Activated T-cell treated with anti-CD3 and anti-CD28 coated beads for 4 hours (primary cell): Measurements from ENCODE around the gene MLH3.
"Not testable (repeated sequence)": the region's sequence is repeated elsewhere in the genome, so short reads cannot be mapped to it uniquely, and the experiment has no call there.

Experiments used
- DNase-seq: peaks from one replicate; pipeline ENCODE4 v3.0.0-alpha.2; 2020

The MLH3 gene

DNA sequence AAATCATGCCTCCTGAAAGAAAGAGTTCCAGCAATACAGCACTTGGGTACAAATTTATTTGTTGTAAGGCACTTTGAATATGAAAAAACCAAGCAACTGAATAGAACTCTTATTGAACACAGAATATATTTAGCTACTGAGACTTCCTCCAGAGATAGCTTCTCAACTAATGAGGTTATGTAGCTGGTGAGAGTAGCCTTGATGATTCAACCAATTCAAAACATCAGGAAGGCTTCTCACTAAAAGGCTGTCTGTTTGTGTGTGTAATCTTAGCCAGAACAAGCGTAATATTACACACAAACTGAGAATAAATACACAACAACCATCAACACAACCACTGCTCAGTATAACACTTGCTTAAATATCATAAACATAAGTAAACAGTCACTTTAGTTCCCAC lies 28.2 kb downstream of the MLH3 start:
- DNase-seq: no peak

DNA sequence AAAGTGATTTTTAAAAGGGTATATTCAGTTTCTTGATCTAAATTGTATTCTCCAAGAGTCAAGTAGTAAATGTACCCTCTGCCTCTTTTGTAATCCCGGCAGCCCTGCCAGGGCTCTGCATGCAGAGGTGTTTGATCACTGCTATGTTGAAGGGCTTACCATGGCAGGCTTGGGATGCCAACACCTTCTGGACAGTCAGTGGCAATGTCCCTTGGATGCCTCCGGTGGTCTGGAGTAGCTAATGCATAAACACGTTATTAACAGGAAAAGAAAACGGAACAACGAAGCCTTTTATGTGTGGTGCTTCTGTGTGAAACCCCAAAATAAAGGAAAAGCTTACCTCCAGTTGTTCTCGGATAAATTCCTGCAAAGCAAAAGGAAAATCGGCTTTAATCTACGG lies 28.6 kb downstream of the MLH3 start:
- DNase-seq: no peak

DNA sequence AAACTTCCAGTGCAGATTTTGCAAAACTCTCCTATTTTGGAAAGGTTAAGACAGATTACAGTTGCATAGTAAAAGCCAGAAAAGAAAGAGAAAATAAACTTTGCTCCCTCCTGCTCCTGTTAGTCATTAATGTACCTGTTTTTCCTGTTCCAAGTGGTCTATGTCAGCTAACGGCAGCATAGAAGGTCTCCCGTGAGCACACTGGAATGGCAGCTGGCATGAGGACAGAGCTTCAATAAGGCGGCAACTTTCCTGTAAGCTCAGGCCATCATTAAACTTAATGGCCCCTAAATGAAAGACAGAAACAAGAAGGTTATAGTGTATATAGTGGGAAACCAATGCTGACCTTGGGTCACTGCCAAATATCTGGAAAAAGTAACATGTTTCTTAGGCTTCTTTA lies 32.6 kb downstream of the MLH3 start:
- no peak for DNase-seq

DNA sequence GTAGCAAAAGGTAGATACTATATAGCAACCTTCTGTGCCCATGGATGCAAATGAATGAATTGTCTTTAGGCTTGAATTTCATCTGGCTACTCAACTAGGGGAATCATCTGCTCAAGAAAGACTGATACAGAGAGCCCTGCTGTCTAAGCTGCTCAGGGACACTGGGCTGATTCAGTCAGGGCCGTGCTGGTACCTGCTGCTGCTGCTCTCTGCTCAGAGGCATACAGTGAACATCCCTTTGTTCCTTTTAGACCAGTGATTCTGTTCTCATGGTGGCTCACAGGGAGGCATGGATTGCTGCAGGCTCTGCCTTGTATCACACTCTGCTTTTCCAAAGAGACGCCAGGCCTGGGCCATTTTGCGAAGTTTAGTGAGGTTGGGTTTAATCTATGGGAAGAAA lies 34.5 kb downstream of the MLH3 start:
- no peak for DNase-seq

DNA sequence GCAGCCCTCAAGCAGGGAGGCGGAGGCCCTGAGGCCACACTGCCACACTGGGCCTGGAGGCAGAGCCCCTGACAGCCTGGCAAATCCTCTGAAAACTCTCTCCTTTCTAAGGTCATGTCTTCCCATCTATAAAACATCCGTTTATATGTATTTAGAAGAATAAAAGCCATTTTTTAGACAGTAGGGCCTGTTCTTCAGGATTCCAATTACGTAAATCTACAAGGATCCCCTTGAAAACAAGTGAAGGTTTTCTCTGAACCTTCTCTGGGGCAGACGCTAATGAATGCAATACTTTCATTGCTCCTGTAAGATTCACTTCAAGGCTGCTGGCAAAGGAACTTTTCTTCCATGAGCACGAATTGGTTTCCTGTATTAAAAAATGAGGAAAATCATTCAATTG lies 35.8 kb downstream of the MLH3 start:
- DNase-seq: no peak

DNA sequence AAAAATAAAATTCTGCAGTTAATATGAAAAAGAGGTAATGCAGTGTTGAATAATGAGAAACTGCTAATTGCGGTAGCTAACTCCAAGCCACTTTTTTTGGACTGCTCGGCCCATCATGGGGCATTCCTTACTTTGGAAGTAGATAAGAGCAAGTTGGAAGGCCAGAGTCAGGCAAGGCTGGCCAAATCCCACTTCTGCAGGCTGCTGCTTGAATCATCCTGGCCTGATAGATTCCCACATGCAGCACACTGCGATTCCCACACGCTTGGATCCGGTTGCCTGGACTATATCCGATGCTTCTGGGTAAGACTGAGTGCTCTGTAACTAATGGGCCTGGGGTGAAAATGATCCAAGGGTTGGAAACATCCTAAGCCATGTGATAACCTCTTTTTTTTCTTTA lies 38.0 kb downstream of the MLH3 start:
- no peak for DNase-seq

DNA sequence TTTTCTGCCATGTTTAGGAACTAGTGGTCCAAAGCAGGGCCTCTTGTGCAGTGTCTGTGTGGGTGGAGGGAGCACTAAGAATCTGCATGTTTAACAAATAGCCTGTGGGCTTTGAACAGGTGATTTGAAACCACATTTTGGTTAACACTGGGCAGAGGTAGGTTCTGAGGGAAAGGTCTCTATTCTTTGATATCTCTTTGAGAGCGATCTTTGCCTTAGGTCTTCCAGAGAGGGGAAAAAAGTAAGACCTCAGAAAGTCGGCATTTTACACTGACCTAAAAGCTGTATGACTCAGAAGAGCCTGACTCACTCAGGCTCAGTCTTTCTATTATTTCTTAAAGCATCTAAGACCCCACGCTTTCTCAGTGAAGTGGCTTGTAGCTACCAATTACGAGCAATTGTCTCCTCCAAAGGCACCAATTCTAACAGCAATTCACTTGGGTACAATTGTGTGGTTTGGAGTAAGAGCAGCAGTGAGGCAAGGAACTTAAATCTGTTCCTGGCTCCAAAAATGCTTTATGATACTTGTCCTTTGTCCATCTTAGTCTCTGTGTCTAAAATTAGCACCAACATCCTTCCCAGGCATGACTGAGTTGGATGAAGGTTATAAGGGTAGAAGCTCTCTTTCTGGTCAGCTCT lies 39.8 kb downstream of the MLH3 start:
- DNase-seq: no peak

DNA sequence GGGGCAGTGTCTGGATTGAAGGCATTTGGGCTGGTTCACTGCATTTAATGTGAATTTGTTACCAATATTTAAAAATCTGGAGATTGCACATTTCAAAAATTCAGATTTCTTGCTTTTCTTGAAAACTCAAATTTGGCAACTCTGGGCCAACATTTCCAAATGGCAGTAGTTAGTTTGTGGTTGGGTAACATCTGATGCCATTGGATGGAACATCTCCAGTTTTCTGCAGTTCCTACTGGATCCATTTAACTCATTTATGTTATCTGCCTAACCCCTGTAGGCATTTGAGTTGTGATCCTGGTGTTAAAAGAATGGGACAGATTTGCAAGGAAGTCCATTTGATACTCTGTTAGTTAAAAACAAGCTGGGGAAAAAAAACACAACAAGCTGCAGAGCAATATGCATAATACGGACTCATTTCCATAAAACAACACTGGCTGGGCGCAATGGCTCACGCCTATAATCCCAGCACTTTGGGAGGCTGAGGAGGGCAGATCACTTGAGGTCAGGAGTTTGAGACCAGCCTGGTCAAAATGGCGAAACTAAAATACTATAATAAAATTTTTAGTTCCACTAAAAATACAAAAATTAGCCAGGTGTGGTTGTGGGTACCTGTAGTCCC lies 40.7 kb downstream of the MLH3 start:
- no peak for DNase-seq

DNA sequence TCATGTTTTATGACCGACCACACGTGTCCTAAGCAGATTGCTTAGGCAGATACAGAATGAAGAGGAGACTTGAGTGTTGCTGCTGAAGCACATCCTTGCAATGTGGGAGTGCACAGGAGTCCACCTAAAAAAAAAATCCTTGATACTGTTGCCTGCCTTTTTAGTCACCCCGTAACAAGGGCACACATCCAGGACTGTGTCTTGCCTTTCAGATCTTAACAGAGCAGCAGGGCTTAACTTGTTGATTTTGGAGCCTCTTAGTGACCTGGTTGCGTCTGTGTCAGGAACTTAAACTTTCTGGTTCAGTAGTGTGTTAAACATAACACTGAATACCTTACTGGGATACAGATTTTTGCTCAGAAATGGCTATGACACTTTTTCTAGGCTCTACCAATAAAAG lies 42.1 kb downstream of the MLH3 start:
- DNase-seq: no peak

DNA sequence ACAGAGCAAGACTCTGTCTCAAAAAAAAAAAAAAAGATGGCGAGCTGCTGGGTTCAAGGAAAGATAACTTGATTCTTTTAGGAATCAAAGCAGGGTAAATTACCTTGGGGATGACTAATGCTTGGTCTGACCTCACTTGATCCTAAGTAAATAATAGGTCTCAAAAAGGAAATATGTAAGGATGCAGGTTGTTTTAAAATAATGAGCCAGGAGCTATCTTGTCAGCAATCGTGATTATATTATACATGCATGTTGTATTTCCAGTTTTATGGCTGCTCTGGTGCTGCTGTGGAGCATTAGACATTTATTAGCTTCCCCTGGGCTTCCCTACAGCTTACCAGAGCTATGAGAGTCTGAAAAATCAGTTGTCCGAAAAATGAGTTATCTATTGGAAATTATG lies 45.9 kb downstream of the MLH3 start:
- DNase-seq: no peak

DNA sequence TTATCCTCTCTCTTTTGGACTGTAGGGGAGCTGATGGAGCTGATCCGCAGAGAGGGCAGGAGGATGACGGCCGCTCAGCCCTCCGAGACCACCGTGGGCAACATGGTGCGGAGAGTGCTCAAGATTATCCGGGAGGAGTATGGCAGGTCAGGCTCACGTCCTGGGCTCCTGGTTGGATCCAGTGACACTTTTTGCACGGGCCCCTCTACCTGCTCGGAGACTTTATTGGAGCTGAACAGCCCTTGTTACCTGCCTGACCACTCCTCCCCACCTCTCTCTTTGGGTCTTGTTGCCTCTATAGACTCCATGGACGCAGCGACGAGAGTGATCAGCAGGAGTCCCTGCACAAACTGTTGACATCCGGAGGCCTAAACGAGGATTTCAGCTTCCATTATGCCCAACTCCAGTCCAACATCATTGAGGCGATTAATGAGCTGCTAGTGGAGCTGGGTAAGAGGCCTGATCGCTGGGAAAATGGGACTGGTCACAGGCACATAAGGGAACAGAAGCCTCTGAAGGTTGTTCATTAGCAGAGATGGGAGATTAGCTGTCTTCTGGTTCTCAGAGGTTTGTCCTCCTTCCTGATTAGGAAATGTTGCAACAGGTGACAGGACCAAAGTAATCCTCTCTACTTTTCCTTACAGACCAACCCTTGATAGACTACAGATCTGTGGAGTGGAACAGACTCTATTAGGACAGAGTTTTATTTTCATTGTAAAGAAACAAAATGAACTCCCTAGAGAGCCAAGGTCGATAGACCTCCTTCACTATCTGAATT lies 47.8 kb downstream of the MLH3 start:
- DNase-seq: peak; percentile 4

DNA sequence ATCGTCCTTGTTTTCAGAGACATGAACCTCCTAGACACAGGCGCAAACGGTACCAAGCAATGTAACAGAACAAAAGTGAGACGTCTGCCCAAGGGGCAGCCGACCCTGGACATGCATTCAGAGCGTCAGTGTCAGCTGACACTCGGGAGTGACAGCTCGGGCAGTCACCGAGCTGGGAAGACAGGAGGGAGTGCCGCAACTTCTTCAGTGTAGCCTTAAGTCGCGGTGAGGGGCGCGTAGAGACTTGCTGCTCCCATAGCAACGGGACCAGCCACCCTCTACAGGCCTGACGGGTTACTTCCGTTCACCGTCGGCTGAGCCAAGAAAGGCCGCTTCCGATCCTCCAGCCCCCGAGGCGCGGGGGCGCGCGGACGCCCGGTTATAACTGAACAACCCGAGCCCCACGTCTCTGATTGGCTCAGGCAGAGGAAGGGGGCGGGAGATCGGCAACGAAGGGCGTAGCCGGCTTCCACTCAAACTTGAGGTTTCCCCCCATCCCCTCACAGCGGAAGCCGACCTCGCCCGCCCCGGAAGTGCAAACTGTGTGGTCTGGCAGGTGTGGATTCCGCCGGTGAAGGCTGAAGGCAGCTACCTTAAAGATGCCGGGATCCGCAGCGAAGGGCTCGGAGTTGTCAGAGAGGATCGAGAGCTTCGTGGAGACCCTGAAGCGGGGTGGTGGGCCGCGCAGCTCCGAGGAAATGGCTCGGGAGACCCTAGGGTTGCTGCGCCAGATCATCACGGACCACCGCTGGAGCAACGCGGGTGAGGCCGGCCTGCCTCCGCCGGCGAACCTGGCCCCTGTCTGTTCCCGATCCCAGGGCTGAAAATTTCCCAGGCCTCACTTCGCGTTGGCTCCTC lies 48.6 kb downstream of the MLH3 start, which contains the start of gene EIF2B2:
Gene EIF2B2 (plus strand): TSS at position 530 of the 858 bp plus-strand sequence. CDS start 70 bp downstream, at position 600.
- DNase-seq: peak; percentile 98

DNA sequence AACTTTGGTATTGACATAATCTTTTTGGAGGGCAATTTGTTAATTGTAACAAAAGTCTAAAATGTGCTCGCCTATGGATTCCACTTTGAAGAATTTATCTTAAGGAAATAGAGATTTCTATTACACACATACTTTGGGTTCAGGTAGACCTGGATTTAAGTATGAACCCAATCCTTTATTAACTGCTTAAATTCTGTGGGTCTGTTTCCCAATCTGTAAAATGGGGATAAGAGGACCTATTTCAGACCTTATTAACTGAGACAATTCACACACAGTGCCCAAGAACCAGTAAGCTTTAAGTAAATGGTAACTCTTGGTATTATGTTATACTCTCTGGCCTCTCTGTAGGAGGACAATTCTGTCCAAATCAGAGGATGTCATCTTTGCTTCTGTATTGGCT lies 49.4 kb downstream of the MLH3 start:
- DNase-seq: no peak

DNA sequence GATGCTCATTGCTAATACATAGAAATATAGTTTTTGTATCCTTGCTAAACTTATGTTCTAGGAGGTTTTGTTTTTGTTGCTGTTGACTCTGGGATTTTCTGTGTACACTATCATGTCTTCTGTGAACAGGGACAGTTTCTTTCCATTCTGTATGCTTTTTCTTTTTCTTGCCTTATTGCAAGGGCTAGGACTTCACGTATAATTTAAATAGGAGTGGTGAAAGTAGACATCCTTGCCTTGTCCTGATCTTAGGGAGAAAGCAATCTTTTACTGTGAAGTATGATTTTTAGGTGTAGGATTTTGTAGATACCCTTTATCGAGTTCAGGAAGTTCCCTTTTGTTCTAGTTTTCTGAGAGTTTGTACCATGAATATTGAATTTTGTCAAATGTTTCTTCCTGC lies 50.0 kb downstream of the MLH3 start:
- no peak for DNase-seq

DNA sequence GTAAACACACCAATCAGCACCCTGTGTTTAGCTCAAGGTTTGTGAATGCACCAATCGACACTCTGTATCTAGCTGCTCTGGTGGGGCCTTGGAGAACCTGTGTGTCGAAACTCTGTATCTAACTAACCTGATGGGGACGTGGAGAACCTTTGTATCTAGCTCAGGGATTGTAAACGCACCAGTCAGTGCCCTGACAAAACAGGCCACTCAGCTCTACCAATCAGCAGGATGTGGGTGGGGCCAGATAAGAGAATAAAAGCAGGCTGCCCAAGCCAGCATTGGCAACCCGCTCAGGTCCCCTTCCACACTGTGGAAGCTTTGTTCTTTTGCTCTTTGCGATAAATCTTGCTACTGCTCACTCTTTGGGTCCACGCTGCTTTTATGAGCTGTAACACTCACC lies 55.5 kb downstream of the MLH3 start:
- DNase-seq: not testable (repeated sequence)

DNA sequence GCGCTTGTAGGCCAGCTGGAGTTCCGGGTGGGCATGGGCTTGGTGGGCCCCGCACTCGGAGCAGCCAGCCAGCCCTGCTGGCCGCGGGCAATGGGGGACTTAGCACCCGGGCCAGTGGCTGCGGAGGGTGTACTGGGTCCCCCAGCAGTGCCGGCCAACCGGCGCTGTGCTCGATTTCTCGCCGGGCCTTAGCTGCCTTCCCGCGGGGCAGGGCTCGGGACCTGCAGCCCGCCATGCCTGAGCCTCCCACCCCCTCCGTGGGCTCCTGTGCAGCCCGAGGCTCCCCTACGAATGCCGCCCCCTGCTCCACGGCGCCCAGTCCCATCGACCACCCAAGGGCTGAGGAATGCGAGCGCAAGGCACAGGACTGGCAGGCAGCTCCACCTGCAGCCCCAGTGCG lies 57.1 kb downstream of the MLH3 start:
- DNase-seq: not testable (repeated sequence)

DNA sequence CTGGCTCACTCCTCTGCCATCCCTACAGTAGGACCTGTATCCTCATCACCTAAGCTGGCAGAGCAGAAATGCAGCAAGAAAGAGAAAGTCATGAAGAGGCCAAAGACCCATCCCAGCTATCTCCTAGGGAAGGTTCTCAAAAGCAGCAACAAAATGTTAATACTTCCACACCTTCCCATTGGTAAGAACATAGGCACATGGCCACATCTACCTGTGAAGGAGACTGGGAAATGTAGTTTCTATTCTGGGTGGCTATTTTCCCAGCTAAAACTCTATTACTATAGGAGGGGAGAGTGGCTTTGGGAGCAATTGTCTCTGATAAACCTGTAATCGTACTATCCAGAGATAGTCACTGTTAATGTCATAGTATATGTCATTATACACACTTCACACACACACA lies 62.3 kb downstream of the MLH3 start:
- no peak for DNase-seq

DNA sequence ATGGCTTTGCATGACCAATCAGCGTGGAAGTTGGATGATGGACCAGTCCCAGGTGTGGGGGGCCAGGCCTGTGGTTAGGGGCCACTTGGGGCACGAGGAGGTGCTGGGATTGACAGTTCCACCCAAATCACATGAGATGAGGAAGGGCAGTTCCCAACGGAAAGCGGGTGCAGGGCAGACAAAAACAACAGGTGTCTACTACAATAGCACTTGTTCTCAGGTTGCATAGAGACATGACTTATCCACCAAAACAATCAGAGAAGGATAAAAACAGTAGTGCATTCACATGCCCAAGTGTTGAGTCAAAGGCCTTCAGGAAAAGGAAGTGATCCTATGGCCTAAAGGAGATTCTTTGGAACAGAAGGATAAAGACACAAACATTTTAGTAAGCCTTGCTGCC lies 63.1 kb downstream of the MLH3 start:
- DNase-seq: no peak

DNA sequence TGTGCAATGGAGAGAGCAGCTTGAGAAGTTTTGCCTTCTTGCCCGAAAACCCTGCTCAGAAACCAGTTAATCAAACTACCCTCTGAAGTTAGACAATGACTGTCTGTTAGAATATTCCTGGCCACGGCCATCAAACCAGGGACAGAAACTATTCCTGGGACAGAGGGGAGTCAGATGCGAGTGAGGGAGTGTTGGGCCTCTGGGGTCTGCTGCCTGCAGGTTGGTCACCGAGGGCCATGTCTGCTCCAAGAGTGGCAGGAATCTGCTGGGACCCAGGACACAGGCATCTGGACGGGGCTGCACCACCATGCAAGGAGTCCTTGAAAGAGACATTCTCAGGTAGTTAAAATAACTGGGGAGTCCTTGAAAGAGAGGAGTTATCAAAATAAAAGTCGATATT lies 65.5 kb downstream of the MLH3 start:
- no peak for DNase-seq

DNA sequence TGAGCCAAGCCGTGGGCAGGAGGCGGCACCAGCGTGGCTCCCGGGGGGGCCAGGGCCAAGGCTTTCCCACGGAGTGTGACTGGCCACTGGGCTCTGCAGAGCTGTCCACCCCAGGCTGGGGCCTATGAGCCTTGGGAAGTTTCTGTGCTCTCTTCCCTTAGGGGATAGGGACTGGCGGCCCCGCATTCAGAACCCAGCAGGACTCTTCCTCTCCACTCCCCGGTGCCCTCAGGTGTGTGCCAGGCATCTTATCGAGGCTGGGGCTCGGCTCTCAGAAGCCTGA lies 66.3 kb downstream of the MLH3 start:
- no peak for DNase-seq

DNA sequence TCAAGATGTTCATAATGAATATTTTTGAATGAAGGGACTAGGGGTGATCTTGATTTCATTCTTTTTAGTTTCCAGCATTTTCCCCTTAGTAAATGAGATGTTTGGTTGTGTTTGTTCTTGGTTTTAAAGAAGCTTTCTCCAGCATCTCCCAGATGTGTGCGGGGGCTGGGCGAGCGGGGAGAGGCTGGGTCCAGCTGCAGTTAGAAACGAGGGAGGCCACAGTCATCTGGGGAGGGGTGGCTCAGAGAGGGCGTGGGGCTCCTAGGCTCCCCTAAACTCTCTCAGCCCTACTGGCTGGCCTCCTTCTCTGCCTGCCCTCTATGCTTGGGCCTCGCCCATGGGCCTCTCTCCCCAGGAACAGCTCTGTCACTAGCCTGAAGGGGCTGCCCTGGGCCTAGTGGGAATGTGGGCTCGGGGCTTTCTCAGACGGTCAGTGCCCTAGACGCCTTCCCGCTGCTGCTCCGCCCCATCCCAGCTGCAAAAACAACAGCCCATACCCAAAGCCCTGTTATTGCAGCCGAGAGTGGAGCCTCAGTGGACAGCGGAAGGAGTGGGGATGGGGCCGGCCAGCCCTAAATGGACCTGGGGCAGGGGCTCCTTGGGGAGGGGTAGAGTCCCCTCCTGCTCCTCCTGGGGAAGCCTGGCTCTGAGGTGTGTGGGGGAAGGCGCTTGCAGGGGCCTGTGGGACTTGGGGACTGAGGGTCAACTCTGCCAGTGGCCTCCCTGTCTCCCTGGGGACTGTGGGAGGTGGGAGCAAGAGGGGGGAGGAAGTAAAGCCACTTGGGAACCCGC lies 66.8 kb downstream of the MLH3 start:
- no peak for DNase-seq

DNA sequence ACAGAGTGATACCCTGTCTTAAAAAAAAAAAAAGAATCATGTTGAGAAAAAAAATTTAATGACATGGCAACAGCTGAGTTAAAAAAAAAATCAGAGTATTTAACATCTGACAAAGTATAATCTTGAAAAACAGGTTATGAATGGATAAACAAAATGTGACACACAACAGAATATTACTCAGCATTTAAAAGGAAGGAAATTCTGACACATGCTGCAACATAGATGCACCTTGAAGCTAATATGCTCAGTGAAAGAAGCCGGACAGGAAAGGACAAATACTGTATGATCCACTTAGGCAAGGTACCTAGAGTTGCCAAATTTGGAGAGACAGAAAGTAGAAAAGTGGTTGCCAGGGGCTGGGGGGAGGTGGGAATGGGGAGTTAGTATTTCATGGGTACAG lies 67.9 kb downstream of the MLH3 start:
- DNase-seq: no peak

DNA sequence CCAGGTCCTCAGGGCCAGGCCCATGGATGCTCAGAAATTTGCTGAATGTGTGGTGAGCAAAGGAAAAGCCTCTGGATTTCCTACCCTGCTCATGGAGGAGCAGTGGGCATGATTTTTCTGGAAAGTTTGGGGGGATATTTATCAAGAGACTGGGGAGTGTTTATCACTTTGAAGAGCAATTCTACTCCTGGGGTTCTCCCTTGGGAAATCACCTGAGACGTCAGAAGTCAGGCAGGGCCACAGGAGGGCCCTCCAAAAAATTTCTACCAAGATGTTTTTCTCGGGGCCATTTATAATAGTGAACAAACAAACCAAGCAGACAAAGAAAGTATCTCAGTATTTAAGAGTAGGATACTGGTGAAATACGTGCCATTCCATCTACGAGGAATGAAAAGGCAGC lies 68.6 kb downstream of the MLH3 start:
- no peak for DNase-seq
